Measurements from ENCODE around the gene A1CF. TPM values are rescaled to one million over a fixed set of nuclear protein-coding genes. Genes with fewer than 3 reads are reported as not detected.
"Not testable (repeated sequence)": the region's sequence is repeated elsewhere in the genome, so short reads cannot be mapped to it uniquely, and the experiment has no call there.

Gene A1CF
- polyA plus RNA-seq, 1 donor: 9.9 TPM

- peak; percentile 29 for DNase-seq
These were observed 96.2 kb downstream of the A1CF start for GRCh38 chr10:50788951-50789945.

GRCh38 chr10:50787962-50788361 is 97.5 kb downstream of the A1CF start:
- DNase-seq: not testable (repeated sequence)

DNA sequence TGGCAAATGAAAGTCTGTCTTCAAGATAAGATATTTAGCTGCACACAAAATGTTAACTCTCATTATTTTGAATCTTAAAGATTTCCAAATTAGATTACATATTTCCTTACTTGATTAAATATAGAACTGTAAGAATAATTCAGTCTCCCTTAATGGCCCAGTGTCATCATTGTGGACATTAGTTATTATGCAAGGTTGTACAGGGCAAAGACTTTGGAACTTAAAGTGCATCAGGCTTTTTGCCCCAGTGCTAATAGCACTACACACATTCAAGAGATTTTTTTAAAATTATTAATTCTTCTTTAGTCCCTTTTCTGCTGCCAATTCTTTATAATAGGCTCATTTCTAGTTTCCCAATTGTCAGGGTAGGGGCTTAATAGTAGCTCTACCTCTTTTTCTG is 103.4 kb downstream of the A1CF start:
- not testable (repeated sequence) for DNase-seq

- not testable (repeated sequence) for DNase-seq
These were observed 105.4 kb downstream of the A1CF start for GRCh38 chr10:50780036-50780435.

DNA sequence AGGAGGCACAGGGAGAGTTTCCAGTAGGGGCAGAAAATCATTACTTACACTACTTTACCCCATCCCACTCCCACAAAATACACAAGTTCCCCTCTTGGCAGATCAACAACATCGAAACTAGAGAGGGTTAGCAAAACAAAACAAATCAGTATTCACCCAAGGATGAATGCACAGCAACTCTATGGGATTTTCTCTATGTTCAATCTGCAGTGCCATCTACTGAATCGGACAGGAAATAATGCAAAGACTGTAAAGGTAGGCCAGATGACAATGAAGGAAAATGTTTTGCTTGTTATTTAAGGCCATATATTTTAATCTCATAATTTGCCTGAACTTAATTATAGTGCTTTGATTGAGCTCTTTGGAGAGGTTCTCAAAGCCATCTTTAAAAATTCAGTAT is 110.6 kb downstream of the A1CF start:
- not testable (repeated sequence) for DNase-seq

DNA sequence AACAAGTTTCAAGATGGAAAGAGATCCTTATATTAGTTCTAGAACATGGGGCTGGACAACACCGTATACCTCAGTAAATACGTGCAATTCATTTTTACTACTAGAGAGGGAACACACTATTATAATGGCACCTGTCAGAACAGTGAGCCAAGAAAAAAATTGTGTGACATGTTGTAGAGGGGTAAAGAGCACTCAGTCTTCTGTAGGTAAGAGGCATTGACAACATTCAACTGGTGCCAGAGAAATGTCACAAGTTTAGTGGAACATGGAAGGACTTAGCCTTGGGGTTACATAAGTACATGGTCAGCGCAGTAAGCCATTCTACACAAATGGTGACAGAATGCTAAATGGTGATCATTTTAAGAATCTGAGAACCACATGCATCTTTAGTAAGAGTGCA is 113.4 kb downstream of the A1CF start:
- not testable (repeated sequence) for DNase-seq

- not testable (repeated sequence) for DNase-seq
These were observed 118.5 kb downstream of the A1CF start for GRCh38 chr10:50766774-50767513.

Other genes starting within 250 kb of the A1CF start
- gene ASAH2B, start 145.7 kb downstream of the A1CF start, polyA plus RNA-seq (ENCODE audit: insufficient read length): 15.2 TPM
- 14.9 TPM for gene PRKG1, start 188.9 kb upstream of the A1CF start, polyA plus RNA-seq (ENCODE audit: insufficient read length)

All from left kidney (tissue), 2 donors.